AG10803 (cell line): ENCODE results near the gene PLA2G4D.
A peak's percentile ranks its signal among the peaks of the same experiment; 100 is the strongest.
"Not testable (repeated sequence)": the region's sequence is repeated elsewhere in the genome, so short reads cannot be mapped to it uniquely, and the experiment has no call there.

Source experiments
- DNase-seq: peaks from one replicate; pipeline ENCODE4 v3.0.0; 2010; ENCODE audit warnings: low read depth
- H3K4me3 ChIP-seq: 2 replicates; pipeline ENCODE4 v1.5.1; 2011; ENCODE audit warnings: mild to moderate bottlenecking, low read length, control low read depth
- CTCF ChIP-seq: conservative IDR thresholded peaks from 2 replicates; pipeline ENCODE4 v1.5.1; 2011; ENCODE audit warnings: mild to moderate bottlenecking, low read length, control low read depth, inconsistent platforms

The PLA2G4D gene

DNA sequence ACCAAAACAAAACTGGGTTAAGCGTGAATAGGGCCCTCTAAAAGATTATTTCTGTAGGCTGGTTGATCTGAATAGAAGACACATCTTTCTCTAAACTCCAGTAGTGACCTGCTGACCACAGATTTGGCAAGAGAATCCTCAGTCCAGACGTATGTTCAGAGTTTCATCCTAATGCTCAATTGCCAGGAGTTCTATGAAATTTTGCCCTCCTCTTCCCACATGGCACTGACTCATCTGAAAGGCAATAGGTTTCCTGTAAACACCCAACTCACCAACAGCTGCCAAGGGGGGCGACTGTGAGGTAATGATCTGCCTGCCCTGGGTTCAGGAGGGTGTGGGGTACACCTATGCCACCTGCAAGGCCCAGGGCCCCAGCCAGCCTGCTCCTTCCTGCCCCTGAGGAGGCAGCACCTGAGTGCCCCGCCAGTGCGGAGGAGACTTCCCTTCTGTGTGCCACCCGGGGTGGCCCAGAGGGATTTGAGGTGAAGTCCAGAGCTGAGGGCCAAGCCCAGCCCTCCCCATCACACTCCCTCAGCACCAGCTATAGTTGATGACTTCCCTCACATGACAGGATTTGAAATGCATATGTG, 8.4 kb upstream of the PLA2G4D start:
- no peak for TF ChIP-seq CTCF
- H3K4me3 ChIP-seq, result no peak overlapping the region
- DNase-seq, result peak; percentile 36

DNA sequence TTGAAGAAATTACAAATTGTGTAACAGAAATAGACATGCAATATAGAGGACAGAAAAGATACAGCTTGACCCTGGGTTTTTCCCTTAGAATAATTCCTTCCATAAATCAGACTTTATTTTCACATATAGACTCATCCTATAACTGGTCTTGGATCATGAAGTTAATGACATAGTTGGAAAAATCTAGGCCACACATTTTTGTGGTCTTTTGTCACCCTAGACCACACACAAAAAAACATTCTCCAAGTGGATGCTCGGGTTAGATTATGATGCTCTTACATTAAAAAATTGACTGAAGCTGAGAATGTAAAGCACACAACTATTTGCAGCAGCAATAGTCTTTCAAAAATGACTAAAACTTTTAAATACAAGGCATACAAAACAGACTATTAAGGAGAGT, 7.5 kb upstream of the PLA2G4D start:
- peak; percentile 21 for DNase-seq
- no peak for TF ChIP-seq CTCF
- no peak overlapping the region for H3K4me3 ChIP-seq

GRCh38 chr15:42100021-42100800, 5.8 kb upstream of the PLA2G4D start:
- H3K4me3 ChIP-seq, result no peak overlapping the region
- DNase-seq, result no peak
- TF ChIP-seq CTCF, result no peak

DNA sequence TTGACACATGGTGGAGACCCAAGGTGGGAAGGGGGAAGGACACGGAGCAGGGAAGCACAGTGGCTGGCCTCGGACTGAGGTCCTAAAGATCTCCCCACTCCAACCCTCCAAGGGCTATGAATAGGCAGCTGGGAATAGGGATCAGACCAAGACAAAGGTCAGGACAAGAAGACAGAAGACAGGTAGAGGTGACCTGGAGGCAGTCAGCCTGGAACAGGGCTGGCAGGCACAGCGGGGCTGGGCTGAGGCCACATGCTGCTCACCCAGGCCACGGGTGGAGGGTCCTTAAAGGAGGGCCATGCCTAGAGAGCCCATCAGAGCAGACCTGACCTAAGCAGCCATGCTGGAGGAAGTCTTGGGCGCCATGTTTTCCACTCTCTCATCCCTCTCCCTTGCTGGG, 2.7 kb upstream of the PLA2G4D start:
- TF ChIP-seq CTCF, result no peak
- H3K4me3 ChIP-seq, result no peak overlapping the region
- DNase-seq, result no peak

- TF ChIP-seq CTCF, result no peak
- DNase-seq, result no peak
- H3K4me3 ChIP-seq, result no peak overlapping the region
These were observed 396 bp downstream of the PLA2G4D start for GRCh38 chr15:42093966-42094365.

GRCh38 chr15:42092398-42093318, 1.7 kb downstream of the PLA2G4D start:
- H3K4me3 ChIP-seq, result no peak overlapping the region
- no peak for DNase-seq
- no peak for TF ChIP-seq CTCF

DNA sequence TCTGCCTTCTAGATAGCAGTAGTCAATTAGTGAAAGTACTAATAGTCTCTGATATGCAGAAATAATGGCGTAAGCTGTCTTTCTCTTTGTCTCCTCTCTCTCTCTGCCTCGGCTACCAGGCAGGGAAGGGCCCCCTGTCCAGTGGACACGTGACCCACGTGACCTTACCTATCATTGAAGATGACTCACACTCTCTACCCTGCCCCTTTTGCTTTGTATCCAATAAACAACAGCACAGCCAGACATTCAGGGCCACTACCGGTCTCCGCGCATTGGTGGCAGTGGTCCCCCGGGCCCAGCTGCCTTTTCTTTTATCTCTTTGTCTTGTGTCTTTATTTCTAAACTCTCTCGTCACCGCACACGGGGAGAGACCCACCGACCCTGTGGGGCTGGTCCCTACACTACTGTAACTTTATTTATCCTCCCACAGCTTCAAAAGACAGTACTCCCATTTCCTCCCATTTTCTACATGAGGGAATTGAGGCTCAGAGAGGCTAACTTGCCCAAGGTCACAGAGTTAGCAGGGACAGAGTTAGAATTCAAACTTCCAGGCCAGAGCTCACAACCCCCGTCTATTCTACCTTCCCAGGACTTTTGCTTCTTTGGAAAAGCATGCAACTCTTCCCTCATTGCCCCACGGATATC, 2.5 kb downstream of the PLA2G4D start:
- not testable (repeated sequence) for H3K4me3 ChIP-seq, DNase-seq
